ENCODE measurements around the gene SH3BP1.

Gene SH3BP1

GRCh38 chr22:37659066-37659896, 19.8 kb downstream of the SH3BP1 start:
- DNase-seq: no peak

GRCh38 chr22:37659897-37660708, 20.6 kb downstream of the SH3BP1 start:
- DNase-seq: no peak

GRCh38 chr22:37660709-37661045, 21.2 kb downstream of the SH3BP1 start:
- DNase-seq: no peak

- no peak for DNase-seq
Measured at GRCh38 chr22:37661160-37661924, 21.9 kb downstream of the SH3BP1 start.

- no peak for DNase-seq
Measured at GRCh38 chr22:37662039-37662438, 22.6 kb downstream of the SH3BP1 start.

- no peak for DNase-seq
Measured at GRCh38 chr22:37663521-37664140, 24.2 kb downstream of the SH3BP1 start.

GRCh38 chr22:37664249-37665101, 25.0 kb downstream of the SH3BP1 start:
- DNase-seq: no peak

GRCh38 chr22:37665487-37665886, 26.0 kb downstream of the SH3BP1 start:
- no peak for DNase-seq

- no peak for DNase-seq
Measured at GRCh38 chr22:37669586-37669985, 30.1 kb downstream of the SH3BP1 start.

GRCh38 chr22:37672206-37672919, 32.9 kb downstream of the SH3BP1 start:
- DNase-seq: no peak

GRCh38 chr22:37672920-37673455, 33.5 kb downstream of the SH3BP1 start:
- DNase-seq: no peak

- no peak for DNase-seq
Measured at GRCh38 chr22:37674248-37674647, 34.8 kb downstream of the SH3BP1 start.

- DNase-seq: peak; percentile 9
Measured at GRCh38 chr22:37674951-37675929, 35.8 kb downstream of the SH3BP1 start, which contains the start of gene LGALS1. Gene LGALS1 (plus strand): TSS chr22:37675636. CDS start chr22:37675703, 67 bp downstream.

- no peak for DNase-seq
Measured at GRCh38 chr22:37675930-37676735, 36.7 kb downstream of the SH3BP1 start.

GRCh38 chr22:37676736-37677492, 37.4 kb downstream of the SH3BP1 start:
- DNase-seq: no peak

- no peak for DNase-seq
Measured at GRCh38 chr22:37677493-37677974, 38.1 kb downstream of the SH3BP1 start.

- no peak for DNase-seq
Measured at GRCh38 chr22:37678372-37678771, 38.9 kb downstream of the SH3BP1 start.

- no peak for DNase-seq
Measured at GRCh38 chr22:37679670-37680069, 40.2 kb downstream of the SH3BP1 start.

Measured in NCI-H1092 (cell line).